ENCODE data around the gene TDP2. TPM values are rescaled to one million over a fixed set of nuclear protein-coding genes. Genes with fewer than 3 reads are reported as not detected.

TDP2 gene
- total and polyA plus RNA-seq, 9 donors = 22.4 to 31.0 (median 26.7) TPM

DNA sequence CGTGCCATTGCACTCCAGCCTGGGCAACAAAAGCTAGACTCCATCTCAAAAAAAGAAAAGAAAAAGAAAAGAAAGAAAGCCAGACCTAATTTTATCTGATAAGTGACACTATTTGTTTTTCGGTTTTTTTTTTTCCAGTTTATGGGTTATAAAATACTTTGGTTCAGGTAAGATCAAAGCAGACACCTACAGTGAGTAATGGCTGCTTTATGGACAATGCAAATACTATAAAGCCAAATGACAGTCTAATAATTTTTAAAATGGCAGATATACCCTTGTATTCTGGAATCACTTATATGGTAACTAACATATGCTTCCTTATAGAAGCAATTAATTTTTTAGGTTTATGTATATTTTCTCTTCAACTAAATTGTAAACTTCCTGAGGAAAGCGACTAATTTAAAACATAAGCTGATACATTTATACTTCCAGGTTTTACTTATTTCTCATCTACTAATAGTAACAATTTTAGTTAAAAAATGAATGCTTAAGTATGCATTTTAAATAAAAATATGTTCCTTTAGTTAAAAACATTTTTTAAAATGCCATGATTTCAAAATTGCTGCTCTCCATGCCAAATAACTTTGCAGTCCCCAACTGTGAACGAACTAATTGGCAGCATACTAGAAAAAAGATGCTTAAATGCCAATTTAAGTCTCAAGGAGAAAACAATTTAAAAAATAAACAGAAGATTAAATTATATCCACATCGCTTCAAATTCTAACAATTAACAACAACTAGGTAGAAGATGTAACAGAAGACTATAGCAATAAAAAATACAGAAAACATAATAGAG, 59.2 kb downstream of the TDP2 start:
- Histone ChIP-seq H3K27me3 (no peaks in the 10 kb centered on the region), H3K27ac (no peak overlapping the region), H3K9me3 (no peaks in the 10 kb centered on the region), H3K4me3 (no peak overlapping the region), H3K4me1 (ENCODE audit: insufficient read depth) (no peaks in the 10 kb centered on the region), H3K36me3 (no peaks in the 10 kb centered on the region)
- intact Hi-C loops (cut with DNase I) = no loop called here
- TF ChIP-seq CTCF (IDR thresholded peaks at IDR 0.05) (no peak), POLR2A (IDR thresholded peaks at IDR 0.05) (no peak), EP300 (IDR thresholded peaks at IDR 0.05) (no peak)
- no peak for DNase-seq
- WGBS, 3 donors = 73 to 83% (median 83%) methylated on average over 5 of the region's 5 CpGs

GRCh38 chr6:24606200-24606930, 60.3 kb downstream of the TDP2 start:
- WGBS, 3 donors = 91 to 93% (median 92%) methylated on average over 6 of the region's 6 CpGs

GRCh38 chr6:24603241-24603640, 63.5 kb downstream of the TDP2 start:
- WGBS, 3 donors = 67 to 74% (median 69%) methylated on average over 2 of the region's 2 CpGs
- Histone ChIP-seq H3K4me3 (no peak overlapping the region), H3K27me3 (no peaks in the 10 kb centered on the region), H3K9me3 (no peaks in the 10 kb centered on the region), H3K36me3 (no peaks in the 10 kb centered on the region), H3K27ac (no peak overlapping the region), H3K4me1 (ENCODE audit: insufficient read depth) (no peaks in the 10 kb centered on the region)
- TF ChIP-seq CTCF (IDR thresholded peaks at IDR 0.05) = no peak
- TF ChIP-seq EP300 (IDR thresholded peaks at IDR 0.05) = no peak
- no peak for TF ChIP-seq POLR2A (IDR thresholded peaks at IDR 0.05)
- no peak for DNase-seq
- intact Hi-C loops (cut with DNase I) = no loop called here

More at GRCh38 chr6:24606200-24606930, 60.3 kb downstream of the TDP2 start:
- Histone ChIP-seq H3K36me3 (no peaks in the 10 kb centered on the region), H3K27ac (no peak overlapping the region), H3K27me3 (no peaks in the 10 kb centered on the region), H3K9me3 (no peaks in the 10 kb centered on the region), H3K4me1 (ENCODE audit: insufficient read depth) (no peaks in the 10 kb centered on the region), H3K4me3 (no peak overlapping the region)
- TF ChIP-seq EP300 (IDR thresholded peaks at IDR 0.05) = no peak
- intact Hi-C loops (cut with DNase I) = no loop called here
- DNase-seq = no peak

DNA sequence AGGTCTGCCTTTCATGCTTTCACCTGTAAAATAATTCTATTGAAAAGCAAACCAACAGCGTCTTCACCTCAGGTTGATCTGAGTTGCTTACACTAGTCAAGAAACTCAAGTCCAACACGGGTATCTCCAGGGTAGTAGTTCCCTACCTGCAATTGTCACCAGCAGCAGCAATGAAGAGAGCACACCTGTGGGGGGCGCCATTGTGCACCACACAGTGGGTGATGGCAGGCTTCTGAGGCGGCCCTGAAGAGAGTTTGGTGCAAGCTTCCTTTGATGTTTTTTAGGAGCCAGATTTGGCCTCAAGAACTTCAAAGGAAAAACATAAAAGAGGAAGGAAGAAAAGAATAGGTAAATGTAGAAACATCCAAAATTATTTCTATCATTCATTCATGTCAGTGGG, 65.8 kb downstream of the TDP2 start:
- no peaks in the 10 kb centered on the region for H3K27me3 ChIP-seq
- H3K36me3 ChIP-seq = no peaks in the 10 kb centered on the region
- no peak for DNase-seq
- no peak overlapping the region for H3K4me3 ChIP-seq
- H3K4me1 ChIP-seq (ENCODE audit: insufficient read depth) = no peaks in the 10 kb centered on the region
- H3K9me3 ChIP-seq = no peaks in the 10 kb centered on the region
- H3K27ac ChIP-seq = no peak overlapping the region
- TF ChIP-seq EP300 (IDR thresholded peaks at IDR 0.05) (no peak), POLR2A (IDR thresholded peaks at IDR 0.05) (no peak), CTCF (IDR thresholded peaks at IDR 0.05) (no peak)
- intact Hi-C loops (cut with DNase I) = no loop called here
- WGBS, 3 donors = 48 to 53% (median 50%) methylated on average over 4 of the region's 4 CpGs

Other genes starting within 250 kb of the TDP2 start
- gene GPLD1, start 177.3 kb downstream of the TDP2 start, total RNA-seq = 1 to 10 TPM; 2.0 to 3.3 (median 3.0) TPM
- 1 to 10 TPM; 1.2 to 2.3 TPM for gene GPLD1, start 177.3 kb downstream of the TDP2 start, polyA plus RNA-seq
- gene ALDH5A1, start 171.9 kb downstream of the TDP2 start, total RNA-seq = 10 to 100 TPM in 4 of 7 donors, 1 to 10 TPM in 3; 5.4 to 17.0 (median 10.1) TPM
- gene ALDH5A1, start 171.9 kb downstream of the TDP2 start, polyA plus RNA-seq = 10 to 100 TPM in 1 of 2 donors, 1 to 10 TPM in 1; 4.1 to 14.1 TPM
- gene KIAA0319, start 20.7 kb downstream of the TDP2 start, total RNA-seq = 1 to 10 TPM in 1 of 7 donors, under 1 TPM in 5, not detected in 1; 0.05 to 2.0 (median 0.16) TPM
- under 1 TPM; 0.01 to 0.08 TPM for gene KIAA0319, start 20.7 kb downstream of the TDP2 start, polyA plus RNA-seq
- 10 to 100 TPM in 3 of 7 donors, 1 to 10 TPM in 4; 3.4 to 11.9 (median 9.8) TPM for gene ACOT13, start 178 bp upstream of the TDP2 start, total RNA-seq
- gene ACOT13, start 178 bp upstream of the TDP2 start, polyA plus RNA-seq = 10 to 100 TPM in 1 of 2 donors, 1 to 10 TPM in 1; 6.3 to 32.2 TPM
- gene C6orf62, start 52.3 kb upstream of the TDP2 start, total RNA-seq = 100 to 1,000 TPM in 1 of 7 donors, 10 to 100 TPM in 6; 40.6 to 101 (median 76.0) TPM
- gene C6orf62, start 52.3 kb upstream of the TDP2 start, polyA plus RNA-seq = 10 to 100 TPM; 60.7 to 87.3 TPM
- gene GMNN, start 108.0 kb upstream of the TDP2 start, total RNA-seq = 10 to 100 TPM in 2 of 7 donors, 1 to 10 TPM in 5; 4.7 to 36.1 (median 8.8) TPM
- 10 to 100 TPM; 17.5 to 26.7 TPM for gene GMNN, start 108.0 kb upstream of the TDP2 start, polyA plus RNA-seq
- not detected for gene ARMH2, start 132.0 kb upstream of the TDP2 start, total RNA-seq
- not detected for gene ARMH2, start 132.0 kb upstream of the TDP2 start, polyA plus RNA-seq